ENCODE results near the gene PTPRN2.

The PTPRN2 gene

DNA sequence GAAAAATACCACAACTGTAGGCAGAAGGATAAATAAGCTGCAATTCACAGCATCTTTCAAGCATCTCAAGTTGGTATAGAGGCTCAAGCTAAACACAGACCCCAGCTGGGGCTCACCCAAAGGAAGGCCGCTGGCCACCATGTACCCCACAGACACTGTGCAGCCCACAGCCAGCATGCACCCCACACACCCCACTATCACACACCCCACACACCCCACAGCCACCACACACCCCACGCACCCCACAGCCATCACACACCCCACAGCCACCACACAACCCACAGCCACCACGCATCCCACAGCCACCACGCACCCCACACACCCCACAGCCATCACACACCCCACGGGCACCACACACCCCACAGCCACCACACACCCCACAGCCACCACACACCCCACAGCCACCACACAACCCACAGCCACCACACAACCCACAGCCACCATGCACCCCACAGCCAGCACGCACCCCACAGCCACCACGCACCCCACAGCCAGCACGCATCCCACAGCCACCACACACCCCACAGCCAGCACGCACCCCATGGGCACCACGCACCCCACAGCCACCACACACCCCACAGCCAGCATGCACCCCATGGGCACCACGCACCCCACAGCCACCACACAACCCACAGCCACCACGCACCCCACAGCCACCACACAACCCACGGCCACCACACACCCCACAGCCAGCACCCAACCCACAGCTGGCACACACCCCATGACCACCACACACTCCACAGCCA lies 1036.1 kb downstream of the PTPRN2 start:
- no peak for DNase-seq (ENCODE audit: extremely low spot score)
- TF ChIP-seq FOXA1 (IDR thresholded peaks at IDR 0.05) (no peak), FOXM1 (IDR thresholded peaks at IDR 0.05; ENCODE audit: borderline replicate concordance) (no peak), BHLHE40 (IDR thresholded peaks at IDR 0.05; ENCODE audit: borderline replicate concordance) (no peak), CTBP1 (IDR thresholded peaks at IDR 0.05; ENCODE audit: borderline replicate concordance) (no peak), HDGF (IDR thresholded peaks at IDR 0.05; ENCODE audit: borderline replicate concordance) (no peak), SP1 (IDR thresholded peaks at IDR 0.05) (no peak), ELF4 (IDR thresholded peaks at IDR 0.05) (no peak), SUZ12 (IDR thresholded peaks at IDR 0.05) (no peak), ARNT (IDR thresholded peaks at IDR 0.05) (no peak), ZNF384 (IDR thresholded peaks at IDR 0.05) (no peak)
- TF ChIP-seq, protein P1, sequence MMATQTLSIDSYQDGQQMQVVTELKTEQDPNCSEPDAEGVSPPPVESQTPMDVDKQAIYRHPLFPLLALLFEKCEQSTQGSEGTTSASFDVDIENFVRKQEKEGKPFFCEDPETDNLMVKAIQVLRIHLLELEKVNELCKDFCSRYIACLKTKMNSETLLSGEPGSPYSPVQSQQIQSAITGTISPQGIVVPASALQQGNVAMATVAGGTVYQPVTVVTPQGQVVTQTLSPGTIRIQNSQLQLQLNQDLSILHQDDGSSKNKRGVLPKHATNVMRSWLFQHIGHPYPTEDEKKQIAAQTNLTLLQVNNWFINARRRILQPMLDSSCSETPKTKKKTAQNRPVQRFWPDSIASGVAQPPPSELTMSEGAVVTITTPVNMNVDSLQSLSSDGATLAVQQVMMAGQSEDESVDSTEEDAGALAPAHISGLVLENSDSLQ (IDR thresholded peaks at IDR 0.05), result no peak
- CTCF ChIA-PET, result no interaction called here
- POLR2A ChIA-PET, result no interaction called here

DNA sequence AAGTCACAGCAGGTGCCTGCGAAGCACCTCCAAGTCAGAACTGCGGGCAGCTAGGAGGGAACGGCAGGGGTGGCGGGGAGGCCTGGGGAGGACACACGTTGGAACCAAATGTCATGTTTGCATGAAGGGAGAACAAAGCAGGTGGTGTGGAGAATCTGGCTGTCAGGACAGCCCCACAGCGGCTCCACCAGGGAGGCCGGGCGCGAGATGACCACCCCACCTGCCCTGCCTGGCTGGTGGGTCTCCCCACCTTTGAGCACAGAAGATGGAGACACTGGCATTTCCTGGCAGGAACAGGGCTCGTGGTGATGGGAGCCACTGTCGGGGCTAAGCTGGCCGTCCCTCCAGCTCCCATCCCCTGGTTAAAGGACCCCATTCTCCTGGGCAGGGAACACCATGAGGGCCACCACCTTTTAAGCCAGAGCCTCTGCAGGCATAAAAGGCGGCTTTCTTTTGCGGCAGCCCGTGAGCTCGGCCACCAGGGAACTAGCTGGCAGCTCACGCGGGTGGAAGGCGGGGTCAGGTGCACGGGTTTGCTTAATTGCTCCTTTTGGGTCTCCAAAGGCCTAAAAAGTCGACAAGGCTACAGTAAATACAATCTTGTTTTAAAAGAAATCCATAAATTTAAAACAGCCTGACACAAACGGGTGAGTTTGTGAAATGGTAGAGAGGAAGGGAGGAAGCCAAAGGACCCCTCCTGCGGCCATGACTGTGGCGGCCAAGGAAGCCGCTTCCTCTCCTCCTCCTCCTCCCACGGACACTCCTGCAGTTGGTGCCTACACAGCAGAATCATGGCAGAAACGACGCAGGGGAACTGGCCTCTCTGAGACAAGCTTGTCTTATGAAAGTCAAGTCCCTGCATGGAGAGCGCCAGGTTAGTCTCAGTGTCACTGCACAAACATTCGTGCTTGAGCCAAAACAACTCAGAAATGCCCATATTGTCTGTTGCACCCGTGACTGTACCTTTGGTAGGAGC lies 1037.0 kb downstream of the PTPRN2 start:
- ChIA-PET CTCF (no interaction called here), POLR2A (no interaction called here)
- no peak for DNase-seq (ENCODE audit: extremely low spot score)
- no peak for TF ChIP-seq NFRKB (IDR thresholded peaks at IDR 0.05)
- TF ChIP-seq BHLHE40 (IDR thresholded peaks at IDR 0.05; ENCODE audit: borderline replicate concordance), result no peak
- no peak for TF ChIP-seq L3MBTL2 (conservative IDR thresholded peaks at IDR 0.05)
- TF ChIP-seq ELF4 (IDR thresholded peaks at IDR 0.05), result no peak
- TF ChIP-seq LEF1 (IDR thresholded peaks at IDR 0.05; ENCODE audit: borderline replicate concordance), result no peak
- TF ChIP-seq FOXM1 (IDR thresholded peaks at IDR 0.05; ENCODE audit: borderline replicate concordance), result no peak
- no peak for TF ChIP-seq ARNT (IDR thresholded peaks at IDR 0.05)
- TF ChIP-seq, protein P1 (IDR thresholded peaks at IDR 0.05), result no peak
- no peak for TF ChIP-seq SUZ12 (IDR thresholded peaks at IDR 0.05)
- TF ChIP-seq ZNF384 (IDR thresholded peaks at IDR 0.05), result no peak
- TF ChIP-seq CTBP1 (IDR thresholded peaks at IDR 0.05; ENCODE audit: borderline replicate concordance), result no peak
- no peak for TF ChIP-seq TARDBP (IDR thresholded peaks at IDR 0.05)
- TF ChIP-seq SP1 (IDR thresholded peaks at IDR 0.05), result no peak
- no peak for TF ChIP-seq FOXA1 (IDR thresholded peaks at IDR 0.05)
- no peak for TF ChIP-seq HDGF (IDR thresholded peaks at IDR 0.05; ENCODE audit: borderline replicate concordance)
- TF ChIP-seq FOXK2 (IDR thresholded peaks at IDR 0.05), result no peak

DNA sequence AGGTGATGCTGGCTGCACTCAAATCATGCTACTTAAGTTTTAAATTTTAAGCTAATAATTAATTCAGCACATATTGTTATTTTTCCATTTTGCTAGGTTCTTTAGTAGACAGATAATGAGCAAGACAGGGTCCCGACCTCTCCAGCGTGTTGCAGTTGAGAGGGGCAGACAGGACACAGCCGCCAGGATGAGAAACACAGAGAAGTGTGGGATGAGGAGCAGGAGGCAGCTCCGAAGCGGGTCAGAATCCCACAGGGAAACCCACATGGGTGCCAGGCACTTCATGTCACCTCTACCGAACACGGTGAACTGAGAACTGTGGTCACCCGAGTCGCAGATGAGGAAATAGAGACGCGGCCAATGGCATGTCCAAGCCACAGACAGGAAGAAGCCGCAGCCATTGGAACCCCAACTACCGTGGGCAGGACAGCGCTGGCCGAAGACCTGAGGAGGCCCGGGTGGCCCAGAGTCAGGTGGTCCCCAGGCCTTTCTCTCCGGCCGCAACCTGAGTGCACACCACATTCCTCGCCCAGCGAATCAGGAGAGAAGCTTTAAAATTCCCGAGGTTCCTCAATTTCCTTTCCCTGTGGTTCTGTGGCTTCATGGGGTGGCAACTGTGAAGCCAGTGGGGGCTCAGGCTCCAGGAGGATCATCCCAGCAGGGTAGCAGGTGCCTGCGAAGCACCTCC lies 1037.9 kb downstream of the PTPRN2 start:
- DNase-seq (ENCODE audit: extremely low spot score), result no peak
- ChIA-PET CTCF (no interaction called here), POLR2A (no interaction called here)
- TF ChIP-seq SP1 (IDR thresholded peaks at IDR 0.05) (no peak), TARDBP (IDR thresholded peaks at IDR 0.05) (no peak), L3MBTL2 (conservative IDR thresholded peaks at IDR 0.05) (no peak)

DNA sequence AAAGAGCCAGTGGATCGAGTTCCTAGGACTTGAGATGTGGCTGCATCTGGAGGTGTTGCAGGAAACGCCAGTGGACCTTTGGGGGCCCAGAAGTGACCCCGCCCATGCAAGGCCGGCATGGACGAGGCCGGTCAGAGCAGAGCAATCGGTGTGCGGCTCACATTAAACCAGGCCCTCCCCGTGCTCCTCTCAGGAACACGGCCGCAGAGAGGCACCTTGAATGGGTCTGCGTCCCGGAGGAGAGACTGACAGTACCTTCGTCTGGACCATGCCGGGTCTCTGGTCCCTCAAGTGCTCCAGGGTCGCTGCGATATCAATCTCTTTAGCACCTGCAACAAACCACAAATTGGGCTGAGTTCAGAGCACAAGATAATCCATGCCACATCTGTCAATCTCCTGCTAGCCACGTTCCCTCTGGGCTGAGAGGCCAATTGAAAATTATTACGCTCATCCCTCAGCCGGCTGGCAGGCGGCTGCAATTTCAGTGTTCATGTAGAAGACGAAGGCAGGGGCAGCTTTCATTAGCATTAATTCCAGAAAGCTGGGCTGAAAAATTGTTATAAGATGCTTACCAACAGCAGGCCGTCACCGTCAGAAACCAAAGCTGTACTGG lies 1038.8 kb downstream of the PTPRN2 start:
- no peak for DNase-seq (ENCODE audit: extremely low spot score)
- POLR2A ChIA-PET, result no interaction called here
- CTCF ChIA-PET, result no interaction called here
- TF ChIP-seq TARDBP (IDR thresholded peaks at IDR 0.05) (no peak), ELF4 (IDR thresholded peaks at IDR 0.05) (no peak), ZNF384 (IDR thresholded peaks at IDR 0.05) (no peak), NFRKB (IDR thresholded peaks at IDR 0.05) (no peak), CTBP1 (IDR thresholded peaks at IDR 0.05; ENCODE audit: borderline replicate concordance) (no peak), FOXK2 (IDR thresholded peaks at IDR 0.05) (no peak), LEF1 (IDR thresholded peaks at IDR 0.05; ENCODE audit: borderline replicate concordance) (no peak), HDGF (IDR thresholded peaks at IDR 0.05; ENCODE audit: borderline replicate concordance) (no peak), L3MBTL2 (conservative IDR thresholded peaks at IDR 0.05) (no peak)

DNA sequence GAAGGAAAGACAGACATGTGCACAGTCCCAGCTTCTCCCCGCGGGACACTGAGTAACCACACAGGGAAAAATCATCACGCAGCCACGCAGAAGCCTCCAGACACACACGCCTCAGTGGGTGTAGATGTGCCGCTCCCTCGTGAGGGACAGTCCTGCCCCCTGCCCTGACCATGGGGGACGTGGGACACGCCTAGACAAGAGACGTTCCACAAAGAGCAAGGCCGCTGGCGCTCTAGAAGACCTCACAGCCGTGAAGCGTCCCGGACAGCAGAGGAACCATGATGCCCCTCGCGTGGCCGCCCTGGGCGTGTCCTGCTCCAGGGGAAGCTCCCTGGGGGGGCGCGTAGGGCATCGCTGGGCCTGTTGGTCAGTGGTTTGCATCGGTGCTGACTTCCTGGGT lies 1040.0 kb downstream of the PTPRN2 start:
- CTCF ChIA-PET, result no interaction called here
- no peak for DNase-seq (ENCODE audit: extremely low spot score)

DNA sequence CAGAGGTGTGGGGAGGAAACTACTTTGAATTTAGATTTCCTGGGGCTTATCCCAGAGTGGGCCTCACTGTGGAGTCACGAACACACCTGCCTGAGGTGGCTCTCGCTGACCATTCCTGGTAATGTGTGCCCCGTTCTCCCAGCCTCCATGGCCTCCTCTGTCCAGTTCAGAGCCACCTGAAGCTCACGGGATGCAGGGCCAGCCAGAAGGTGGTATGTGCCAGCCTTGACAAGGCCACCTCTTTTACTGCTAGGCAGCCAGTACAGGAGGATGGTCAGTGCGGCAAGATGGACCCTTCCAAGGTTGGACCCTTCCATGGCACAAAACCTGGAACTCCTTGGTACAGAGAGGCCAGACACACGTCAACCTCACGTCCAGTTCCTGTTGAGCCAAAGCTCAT lies 1040.5 kb downstream of the PTPRN2 start:
- CTCF ChIA-PET, result no interaction called here
- POLR2A ChIA-PET, result no interaction called here
- TF ChIP-seq FOXK2 (IDR thresholded peaks at IDR 0.05) (no peak), LEF1 (IDR thresholded peaks at IDR 0.05; ENCODE audit: borderline replicate concordance) (no peak), ZNF384 (IDR thresholded peaks at IDR 0.05) (no peak), SP1 (IDR thresholded peaks at IDR 0.05) (no peak), BHLHE40 (IDR thresholded peaks at IDR 0.05; ENCODE audit: borderline replicate concordance) (no peak), NFRKB (IDR thresholded peaks at IDR 0.05) (no peak), HDGF (IDR thresholded peaks at IDR 0.05; ENCODE audit: borderline replicate concordance) (no peak), FOXA1 (IDR thresholded peaks at IDR 0.05) (no peak), CTBP1 (IDR thresholded peaks at IDR 0.05; ENCODE audit: borderline replicate concordance) (no peak), L3MBTL2 (conservative IDR thresholded peaks at IDR 0.05) (no peak), FOXM1 (IDR thresholded peaks at IDR 0.05; ENCODE audit: borderline replicate concordance) (no peak), TARDBP (IDR thresholded peaks at IDR 0.05) (no peak), SUZ12 (IDR thresholded peaks at IDR 0.05) (no peak), ELF4 (IDR thresholded peaks at IDR 0.05) (no peak), ARNT (IDR thresholded peaks at IDR 0.05) (no peak)
- TF ChIP-seq, protein P1 (IDR thresholded peaks at IDR 0.05), result no peak
- no peak for DNase-seq (ENCODE audit: extremely low spot score)

More for the DNA sequence above, 1040.0 kb downstream of the PTPRN2 start:
- POLR2A ChIA-PET, result interaction anchor here (0.5 kb wide), 1 partner anchor 1017 kb away, joined by 3 read pairs; no protein-coding TSS in a partner anchor
- TF ChIP-seq SUZ12 (IDR thresholded peaks at IDR 0.05) (no peak), TARDBP (IDR thresholded peaks at IDR 0.05) (no peak), LEF1 (IDR thresholded peaks at IDR 0.05; ENCODE audit: borderline replicate concordance) (no peak), CTBP1 (IDR thresholded peaks at IDR 0.05; ENCODE audit: borderline replicate concordance) (no peak), ELF4 (IDR thresholded peaks at IDR 0.05) (no peak), FOXA1 (IDR thresholded peaks at IDR 0.05) (no peak), L3MBTL2 (conservative IDR thresholded peaks at IDR 0.05) (no peak), ARNT (IDR thresholded peaks at IDR 0.05) (no peak)
